K562 (cell line): ENCODE measurements around the gene BECN2. TPM values are rescaled to one million over a fixed set of nuclear protein-coding genes. Genes with fewer than 3 reads are reported as not detected.
A peak's percentile ranks its signal among the peaks of the same experiment; 100 is the strongest.

ENCODE experiments used
- ATAC-seq: fragments of 200-7000 bp; cut with Tn5 transposase; 3 replicates; pipeline ENCODE4 v1.9.1; 2020; ENCODE audit warnings: moderate library complexity
- BruUV-seq: library from RNA; stranded (reverse); fragments of 400-500 nt; replicated peaks from 2 replicates; lab custom pipeline; 2021; lab: Mats Ljungman, UMichigan
- CTCF ChIA-PET: fragments of 300-600 bp; formaldehyde crosslinking; extraction: SDS; loops from one replicate; lab custom pipeline; 2021; ENCODE audit warnings: low intra/inter-chr PET ratio; lab: Yijun Ruan, JAX
- POLR2A ChIA-PET: fragments of 300-600, 350-650 bp; sonication (Branson Sonifier 250); formaldehyde crosslinking; extraction: SDS; loops from one replicate; lab custom pipeline; 2021; ENCODE audit warnings: antibody characterized with exemption, inconsistent platforms; lab: Yijun Ruan, JAX
- DNase-seq, 4 experiments: peaks; one replicate each; pipeline versions ENCODE4 v3.0.0 to v3.0.0-alpha.2; 2011 to 2018; ENCODE audit warnings: low spot score in 3 of 4, mixed read lengths in 3 of 4; ENCODE audit errors: extremely low read depth in 1 of 4
- FAIRE-seq: peaks from 2 replicates; lab custom pipeline; 2011; peaks lifted over from hg19 to GRCh38; lab: Jason Lieb, UNC
- H2AFZ ChIP-seq: 2 replicates; pipeline ENCODE4 v1.6.0; 2011; ENCODE audit warnings: low read depth, low read length, control low read depth, inconsistent platforms
- H3K27ac ChIP-seq: fragments of 200-600 bp; 3 replicates; pipeline ENCODE4 v1.8.0; 2011; ENCODE audit warnings: low read depth, mild to moderate bottlenecking, control low read depth, inconsistent platforms, low read length, moderate library complexity, mixed read lengths; ENCODE audit errors: extremely low read depth
- H3K27me3 ChIP-seq, 2 experiments: fragments of 300-600 bp in 1 of 2; 2 replicates in 1 of 2; 3 replicates in 1 of 2; pipeline versions ENCODE4 v1.6.0 to v1.8.0; 2011; ENCODE audit warnings: inconsistent platforms in 2 of 2, low read length in 2 of 2, mild to moderate bottlenecking in 1 of 2, mixed read lengths in 1 of 2, moderate library complexity in 1 of 2; ENCODE audit not compliant: control insufficient read depth in 2 of 2, insufficient read depth in 2 of 2
- H3K36me3 ChIP-seq: fragments of 300-600 bp; 3 replicates; pipeline ENCODE4 v1.8.0; 2011; ENCODE audit warnings: mild to moderate bottlenecking, low read length, inconsistent platforms; ENCODE audit not compliant: control insufficient read depth, insufficient read depth
- H3K4me1 ChIP-seq, 2 experiments: fragments of 200-600 bp in 1 of 2; replicated peaks in 1 of 2; 2 replicates in 1 of 2; 3 replicates in 1 of 2; pipeline versions ENCODE4 v1.5.1 to v1.8.0; 2011; ENCODE audit warnings: inconsistent platforms in 2 of 2, low read length in 2 of 2, mild to moderate bottlenecking in 1 of 2, mixed read lengths in 1 of 2, moderate library complexity in 1 of 2; ENCODE audit not compliant: control insufficient read depth in 2 of 2, insufficient read depth in 2 of 2
- H3K4me2 ChIP-seq: 2 replicates; pipeline ENCODE4 v1.6.1; 2011; ENCODE audit warnings: low read length, control low read depth, inconsistent platforms, mixed read lengths; ENCODE audit not compliant: insufficient read depth
- H3K4me3 ChIP-seq: fragments of 200-600 bp; sonication (generic), shearing (Covaris generic); 2 replicates; pipeline ENCODE4 v1.5.1; 2016; ENCODE audit warnings: control low read depth, inconsistent platforms
- H3K79me2 ChIP-seq: fragments of 200-600 bp; 3 replicates; pipeline ENCODE4 v1.8.0; 2011; ENCODE audit warnings: low read length, inconsistent platforms; ENCODE audit not compliant: control insufficient read depth, insufficient read depth
- H3K9ac ChIP-seq, 2 experiments: 2 replicates each; pipeline versions ENCODE4 v1.6.0 to v1.6.1; 2011; ENCODE audit warnings: low read depth in 2 of 2, low read length in 2 of 2, control low read depth in 1 of 2, inconsistent platforms in 1 of 2, mild to moderate bottlenecking in 1 of 2, mixed read lengths in 1 of 2; ENCODE audit not compliant: insufficient read depth in 1 of 2
- H3K9me1 ChIP-seq: one replicate; pipeline ENCODE4 v1.6.0; 2011; ENCODE audit warnings: inconsistent platforms, mild to moderate bottlenecking, low read length, moderate library complexity; ENCODE audit not compliant: control insufficient read depth, insufficient read depth
- H3K9me3 ChIP-seq: replicated peaks from 2 replicates; pipeline ENCODE4 v1.5.1; 2011; ENCODE audit warnings: low read depth, low read length, inconsistent platforms; ENCODE audit not compliant: control insufficient read depth, insufficient read depth
- H4K20me1 ChIP-seq: replicated peaks from 2 replicates; pipeline ENCODE4 v1.6.1; 2011; ENCODE audit warnings: low read length, inconsistent platforms, mixed read lengths; ENCODE audit not compliant: control insufficient read depth, insufficient read depth
- ATF1 ChIP-seq, 2 experiments: fragments of 450-650 bp in 1 of 2; IDR thresholded peaks; 2 replicates each; pipeline ENCODE4 v1.6.1; 2016; ENCODE audit warnings: missing compliant biosample characterization in 1 of 2, missing genetic modification characterization in 1 of 2
- CEBPB ChIP-seq: fragments of 450-650 bp; IDR thresholded peaks from 2 replicates; pipeline ENCODE4 v1.6.1; 2016; ENCODE audit warnings: missing genetic modification characterization, missing compliant biosample characterization
- CREM ChIP-seq: IDR thresholded peaks from 2 replicates; pipeline ENCODE4 v1.6.1; 2014; ENCODE audit warnings: antibody characterized with exemption, low read depth
- HEY1 ChIP-seq: fragments of 250-450 bp; sonication (Bioruptor Pico); IDR thresholded peaks from 2 replicates; pipeline ENCODE4 v1.5.0; 2020; ENCODE audit warnings: mild to moderate bottlenecking, moderate library complexity, borderline replicate concordance
- KDM1A ChIP-seq, 2 experiments: fragments of 450-650 bp; IDR thresholded peaks; 2 replicates each; pipeline ENCODE4 v1.6.1; 2016; ENCODE audit warnings: mild to moderate bottlenecking in 2 of 2
- KDM2B ChIP-seq: fragments of 250-450 bp; sonication (Bioruptor Pico); IDR thresholded peaks from 2 replicates; pipeline ENCODE4 v1.8.0; 2021; ENCODE audit warnings: mild to moderate bottlenecking, moderate library complexity
- MCM3 ChIP-seq: fragments of 450-650 bp; IDR thresholded peaks from 2 replicates; pipeline ENCODE4 v1.6.1; 2016
- NFATC3 ChIP-seq: fragments of 450-650 bp; IDR thresholded peaks from 2 replicates; pipeline ENCODE4 v1.6.1; 2017; ENCODE audit warnings: mild to moderate bottlenecking
- RHOXF2B ChIP-seq: fragments of 250-450 bp; sonication (Bioruptor Pico); conservative IDR thresholded peaks from 2 replicates; pipeline ENCODE4 v1.5.1; 2021
- SMAD1 ChIP-seq: fragments of 150-350 bp; IDR thresholded peaks from 2 replicates; pipeline ENCODE4 v1.6.1; 2014; ENCODE audit warnings: low read length, low read depth; ENCODE audit not compliant: partially characterized antibody
- SP2 ChIP-seq: IDR thresholded peaks from 2 replicates; pipeline ENCODE4 v1.6.1; 2011; ENCODE audit warnings: mild to moderate bottlenecking, low read depth, low read length, moderate library complexity; ENCODE audit not compliant: poor library complexity, severe bottlenecking; ENCODE audit errors: extremely low read depth
- ZBTB7A ChIP-seq: IDR thresholded peaks from 2 replicates; pipeline ENCODE4 v1.6.1; 2011; ENCODE audit warnings: low read depth, mild to moderate bottlenecking, low read length, moderate library complexity, borderline replicate concordance; ENCODE audit not compliant: control insufficient read depth
- ZNF316 ChIP-seq: fragments of 450-650 bp; IDR thresholded peaks from 2 replicates; pipeline ENCODE4 v1.6.1; 2016
- WGBS: fragments of 100-300 bp; shearing (Covaris generic); methylation state at CpG from one replicate; pipeline ENCODE4 v1.1.6; 2016; ENCODE audit warnings: low coverage, mixed read lengths; ENCODE audit not compliant: insufficient coverage; ENCODE audit errors: missing lambda C conversion rate; 5-methylcytosine and 5-hydroxymethylcytosine counted together
- in situ Hi-C: fragments of 300-500 bp; cut with MboI; formaldehyde crosslinking; loops from 4 replicates; pipeline ENCODE4 v1.15.0; 2018; ENCODE audit warnings: inconsistent platforms, mixed read lengths
- intact Hi-C: fragments of 100-400 bp; cut with micrococcal nuclease; formaldehyde crosslinking; loops from 2 replicates; pipeline ENCODE4 v1.14.2; 2022
- polyA plus RNA-seq, 8 experiments: library from polyadenylated mRNA; depleted of rRNA in 4 of 8; stranded (reverse) in 5 of 8; unstranded in 3 of 8; fragments of >200 nt; fragmentation: Nextera tagmentation in 2 of 8; fragmentation: Illumina TruSeq in 1 of 8; extraction: Ambion mirVana in 2 of 8; extraction: Trizol in 1 of 8; gene quantifications; 2 replicates each; pipeline versions ENCODE4 v1.2.1 to v1.2.3, GENCODE V29; 2011 to 2014; ENCODE audit warnings: inconsistent platforms in 1 of 8, missing spikeins in 1 of 8
- total RNA-seq, 7 experiments: library from RNA; depleted of rRNA in 6 of 7; stranded (reverse); fragments of >200 nt in 6 of 7; fragmentation: Illumina TruSeq in 2 of 7; extraction: Trizol in 2 of 7; gene quantifications; 2 replicates each; pipeline versions ENCODE4 v1.2.1 to v1.2.3, GENCODE V29; 2011 to 2021; ENCODE audit warnings: low replicate concordance in 1 of 7
- TF ChIP-seq, protein P1 (sequence below): sonication (generic); formaldehyde crosslinking; IDR thresholded peaks from 2 replicates; pipeline ENCODE4 v1.8.0; 2022; ENCODE audit warnings: missing genetic modification reagents, mild to moderate bottlenecking, borderline replicate concordance
- TF ChIP-seq, protein P2 (sequence below), 3 experiments: fragments of 200-800 bp in 1 of 3; fragments of 250-450 bp in 1 of 3; fragments of 450-650 bp in 1 of 3; sonication (Bioruptor Pico) in 1 of 3; sonication (Bioruptor generic) in 1 of 3; formaldehyde crosslinking in 1 of 3; IDR thresholded peaks; 2 replicates each; pipeline versions ENCODE4 v1.6.1 to v1.8.0; 2016 to 2022; ENCODE audit warnings: mild to moderate bottlenecking in 2 of 3, missing genetic modification characterization in 2 of 3, missing compliant biosample characterization in 1 of 3, moderate library complexity in 1 of 3
- TF ChIP-seq, protein P3 (sequence below): fragments of 450-650 bp; formaldehyde crosslinking; IDR thresholded peaks from 2 replicates; pipeline ENCODE4 v1.4.0; 2020; ENCODE audit warnings: mild to moderate bottlenecking, moderate library complexity

Gene BECN2
- total and polyA plus RNA-seq, 9 of the 15 experiments (the other 6 are each of a cell fraction or from before 2014, with no cell fraction given): not detected

DNA sequence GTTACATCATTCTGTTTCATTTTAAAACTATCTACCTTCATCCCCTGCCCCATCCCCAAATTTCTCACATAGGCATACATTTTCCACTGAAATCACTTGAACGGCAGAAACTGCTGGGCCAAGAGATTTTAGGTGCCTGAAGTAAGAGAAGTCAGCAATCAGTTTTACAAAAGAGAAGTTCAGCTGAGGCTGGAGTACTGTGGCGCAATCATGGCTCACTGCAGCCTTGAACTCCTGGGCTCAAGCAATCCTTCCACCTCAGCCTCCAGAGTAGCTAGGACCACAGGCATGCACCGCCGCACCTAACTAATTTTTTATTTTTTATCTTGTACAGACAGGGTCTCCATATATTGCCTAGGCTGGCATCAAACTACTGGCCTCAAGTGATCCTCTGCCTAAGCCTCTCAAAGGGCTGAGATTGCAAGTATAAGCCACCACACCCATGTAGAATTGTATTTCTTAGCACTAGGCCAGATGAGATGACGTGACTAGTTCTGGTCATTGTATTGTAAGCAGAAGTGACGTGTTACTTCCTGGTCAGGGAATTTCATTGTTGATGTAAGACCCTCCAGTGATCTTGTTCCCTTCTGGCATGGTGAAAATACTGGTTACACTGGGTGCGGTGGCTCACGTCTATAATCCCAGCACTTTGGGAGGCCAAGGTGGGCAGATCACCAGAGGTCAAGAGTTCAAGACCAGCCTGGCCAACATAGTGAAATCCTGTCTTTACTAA is 7.1 kb downstream of the BECN2 start:
- H4K20me1 ChIP-seq: no peaks in the 10 kb centered on the region
- no peak overlapping the region for H3K9ac ChIP-seq
- no peak overlapping the region for H3K4me2 ChIP-seq
- FAIRE-seq: no peak
- no peaks in the 10 kb centered on the region for H3K9me3 ChIP-seq
- no TSS peak for BruUV-seq
- peak; percentile 66 for ATAC-seq
- intact Hi-C loops: no loop called here
- H3K9me1 ChIP-seq: no peaks in the 10 kb centered on the region
- H3K79me2 ChIP-seq: no peaks in the 10 kb centered on the region
- no peaks in the 10 kb centered on the region for H3K36me3 ChIP-seq
- POLR2A ChIA-PET: no interaction called here
- 26% methylated on average over 8 of the region's 8 CpGs for WGBS
- DNase-seq: no peak
- H2AFZ ChIP-seq: no peak overlapping the region
- CTCF ChIA-PET: no interaction called here
- no peak overlapping the region for H3K4me3 ChIP-seq
- peaks cover 7 to 25% of the 10 kb centered on the region in 2 experiments; a peak in 3 of 5 replicates for H3K27me3 ChIP-seq
- no peaks in the 10 kb centered on the region for H3K4me1 ChIP-seq
- in situ Hi-C loops: no loop called here
- TF ChIP-seq, protein P1, sequence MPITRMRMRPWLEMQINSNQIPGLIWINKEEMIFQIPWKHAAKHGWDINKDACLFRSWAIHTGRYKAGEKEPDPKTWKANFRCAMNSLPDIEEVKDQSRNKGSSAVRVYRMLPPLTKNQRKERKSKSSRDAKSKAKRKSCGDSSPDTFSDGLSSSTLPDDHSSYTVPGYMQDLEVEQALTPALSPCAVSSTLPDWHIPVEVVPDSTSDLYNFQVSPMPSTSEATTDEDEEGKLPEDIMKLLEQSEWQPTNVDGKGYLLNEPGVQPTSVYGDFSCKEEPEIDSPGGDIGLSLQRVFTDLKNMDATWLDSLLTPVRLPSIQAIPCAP (CRISPR knock-in tag): no peak
- TF ChIP-seq, protein P2, sequence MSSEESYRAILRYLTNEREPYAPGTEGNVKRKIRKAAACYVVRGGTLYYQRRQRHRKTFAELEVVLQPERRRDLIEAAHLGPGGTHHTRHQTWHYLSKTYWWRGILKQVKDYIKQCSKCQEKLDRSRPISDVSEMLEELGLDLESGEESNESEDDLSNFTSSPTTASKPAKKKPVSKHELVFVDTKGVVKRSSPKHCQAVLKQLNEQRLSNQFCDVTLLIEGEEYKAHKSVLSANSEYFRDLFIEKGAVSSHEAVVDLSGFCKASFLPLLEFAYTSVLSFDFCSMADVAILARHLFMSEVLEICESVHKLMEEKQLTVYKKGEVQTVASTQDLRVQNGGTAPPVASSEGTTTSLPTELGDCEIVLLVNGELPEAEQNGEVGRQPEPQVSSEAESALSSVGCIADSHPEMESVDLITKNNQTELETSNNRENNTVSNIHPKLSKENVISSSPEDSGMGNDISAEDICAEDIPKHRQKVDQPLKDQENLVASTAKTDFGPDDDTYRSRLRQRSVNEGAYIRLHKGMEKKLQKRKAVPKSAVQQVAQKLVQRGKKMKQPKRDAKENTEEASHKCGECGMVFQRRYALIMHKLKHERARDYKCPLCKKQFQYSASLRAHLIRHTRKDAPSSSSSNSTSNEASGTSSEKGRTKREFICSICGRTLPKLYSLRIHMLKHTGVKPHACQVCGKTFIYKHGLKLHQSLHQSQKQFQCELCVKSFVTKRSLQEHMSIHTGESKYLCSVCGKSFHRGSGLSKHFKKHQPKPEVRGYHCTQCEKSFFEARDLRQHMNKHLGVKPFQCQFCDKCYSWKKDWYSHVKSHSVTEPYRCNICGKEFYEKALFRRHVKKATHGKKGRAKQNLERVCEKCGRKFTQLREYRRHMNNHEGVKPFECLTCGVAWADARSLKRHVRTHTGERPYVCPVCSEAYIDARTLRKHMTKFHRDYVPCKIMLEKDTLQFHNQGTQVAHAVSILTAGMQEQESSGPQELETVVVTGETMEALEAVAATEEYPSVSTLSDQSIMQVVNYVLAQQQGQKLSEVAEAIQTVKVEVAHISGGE (CRISPR knock-in tag; IDR thresholded peaks at IDR 0.05): no peak
- TF ChIP-seq CEBPB (tag): peak; percentile 74
- no peak for TF ChIP-seq SMAD1
- TF ChIP-seq CREM: peak; percentile 69
- TF ChIP-seq ZNF316: no peak
- no peak for TF ChIP-seq KDM1A (IDR thresholded peaks at IDR 0.05)
- no peak for TF ChIP-seq RHOXF2B (CRISPR knock-in tag)
- TF ChIP-seq, protein P3, sequence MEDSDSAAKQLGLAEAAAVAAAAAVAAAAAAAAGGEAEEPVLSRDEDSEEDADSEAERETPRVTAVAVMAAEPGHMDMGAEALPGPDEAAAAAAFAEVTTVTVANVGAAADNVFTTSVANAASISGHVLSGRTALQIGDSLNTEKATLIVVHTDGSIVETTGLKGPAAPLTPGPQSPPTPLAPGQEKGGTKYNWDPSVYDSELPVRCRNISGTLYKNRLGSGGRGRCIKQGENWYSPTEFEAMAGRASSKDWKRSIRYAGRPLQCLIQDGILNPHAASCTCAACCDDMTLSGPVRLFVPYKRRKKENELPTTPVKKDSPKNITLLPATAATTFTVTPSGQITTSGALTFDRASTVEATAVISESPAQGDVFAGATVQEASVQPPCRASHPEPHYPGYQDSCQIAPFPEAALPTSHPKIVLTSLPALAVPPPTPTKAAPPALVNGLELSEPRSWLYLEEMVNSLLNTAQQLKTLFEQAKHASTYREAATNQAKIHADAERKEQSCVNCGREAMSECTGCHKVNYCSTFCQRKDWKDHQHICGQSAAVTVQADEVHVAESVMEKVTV: no peak
- TF ChIP-seq SP2: no peak
- TF ChIP-seq MCM3: no peak
- TF ChIP-seq ATF1 (CRISPR knock-in tag; IDR thresholded peaks at IDR 0.05): no peak
- peak; percentile 65 for TF ChIP-seq ATF1 (tag; IDR thresholded peaks at IDR 0.05)
- no peak for TF ChIP-seq KDM2B (CRISPR knock-in tag)
- no peak for TF ChIP-seq ZBTB7A
- no peak for TF ChIP-seq NFATC3
- no peak for TF ChIP-seq HEY1 (CRISPR knock-in tag)
- TF ChIP-seq, all 486 proteins: peak for 3
- H3K27ac ChIP-seq: no peak overlapping the region
